HCT116 (cell line): ENCODE results near the gene PBX3. TPM values are rescaled to one million over a fixed set of nuclear protein-coding genes. Genes with fewer than 3 reads are reported as not detected.

Source experiments
- ATAC-seq: fragments of 200-7000 bp; cut with Tn5 transposase; 2 replicates; pipeline ENCODE4 v1.9.1; 2020; ENCODE audit warnings: mild to moderate bottlenecking, moderate library complexity
- BruUV-seq: library from RNA; stranded (reverse); fragments of 400-500 nt; replicated peaks from 2 replicates; lab custom pipeline; 2021; lab: Mats Ljungman, UMichigan
- CTCF ChIA-PET: fragments of 300-600 bp; sonication (Branson Sonifier 250); formaldehyde crosslinking; loops from one replicate; lab custom pipeline; 2021; ENCODE audit warnings: antibody characterized with exemption; lab: Charles Lee
- POLR2A ChIA-PET: fragments of 300-600, 350-600 bp; sonication (Branson Sonifier 250); formaldehyde crosslinking; loops from one replicate; lab custom pipeline; 2021; ENCODE audit warnings: antibody characterized with exemption; lab: Charles Lee
- RAD21 ChIA-PET, 2 experiments: fragments of 300-600 bp; sonication (Branson Sonifier 250); formaldehyde crosslinking; loops; one replicate each; lab custom pipeline; 2023; ENCODE audit warnings: low total read pairs in 2 of 2; ENCODE audit not compliant: uncharacterized antibody in 2 of 2, unreplicated experiment in 2 of 2, low non-redundant PET in 1 of 2; lab: Charles Lee
- DNase-seq: peaks from one replicate; pipeline ENCODE4 v3.0.0-alpha.2; 2010; ENCODE audit warnings: low read depth, low spot score
- H2AFZ ChIP-seq: fragments of 200-600 bp; shearing (Covaris generic), sonication (generic); 2 replicates; pipeline ENCODE4 v1.6.1; 2017; ENCODE audit warnings: low read depth, mixed run types, mixed read lengths, antibody characterized with exemption, low read length; ENCODE audit not compliant: poor library complexity, severe bottlenecking
- H3K27ac ChIP-seq: 2 replicates; pipeline ENCODE4 v1.5.1; 2012; ENCODE audit warnings: low read depth, low read length
- H3K27me3 ChIP-seq: fragments of 200-600 bp; sonication (generic); 2 replicates; pipeline ENCODE4 v1.6.1; 2016; ENCODE audit warnings: mixed run types, low read length, mixed read lengths; ENCODE audit not compliant: insufficient read depth
- H3K36me3 ChIP-seq, 2 experiments: fragments of 200-500 bp in 1 of 2; fragments of 200-600 bp in 1 of 2; sonication (Bioruptor generic) in 1 of 2; sonication (generic) in 1 of 2; 2 replicates each; pipeline versions ENCODE4 v1.5.1 to v1.6.1; 2014 to 2016; ENCODE audit warnings: low read length in 2 of 2, inconsistent platforms in 1 of 2, mixed read lengths in 1 of 2, mixed run types in 1 of 2; ENCODE audit not compliant: insufficient read depth in 2 of 2, control insufficient read depth in 1 of 2
- H3K4me1 ChIP-seq, 2 experiments: fragments of 200-600 bp in 1 of 2; sonication (generic) in 1 of 2; 2 replicates each; pipeline versions ENCODE4 v1.5.1 to v1.6.1; 2012 to 2017; ENCODE audit warnings: low read length in 2 of 2, inconsistent platforms in 1 of 2, mild to moderate bottlenecking in 1 of 2, mixed read lengths in 1 of 2, mixed run types in 1 of 2, moderate library complexity in 1 of 2; ENCODE audit not compliant: insufficient read depth in 2 of 2, control insufficient read depth in 1 of 2
- H3K4me2 ChIP-seq: fragments of 200-600 bp; sonication (generic); 2 replicates; pipeline ENCODE4 v1.6.1; 2017; ENCODE audit warnings: mixed run types, low read length, mixed read lengths
- H3K4me3 ChIP-seq, 2 experiments: fragments of 200-600 bp in 1 of 2; sonication (generic) in 1 of 2; replicated peaks in 1 of 2; 2 replicates each; pipeline ENCODE4 v1.5.1; 2011 to 2016; ENCODE audit warnings: low read length in 2 of 2, control low read depth in 1 of 2, low read depth in 1 of 2, mild to moderate bottlenecking in 1 of 2, mixed read lengths in 1 of 2, mixed run types in 1 of 2
- H3K79me2 ChIP-seq: fragments of 200-600 bp; sonication (generic); 2 replicates; pipeline ENCODE4 v1.6.1; 2017; ENCODE audit warnings: mild to moderate bottlenecking, mixed run types, low read length, moderate library complexity, mixed read lengths; ENCODE audit not compliant: insufficient read depth
- H3K9ac ChIP-seq: fragments of 200-600 bp; sonication (generic); 2 replicates; pipeline ENCODE4 v1.6.1; 2016; ENCODE audit warnings: low read length, mixed read lengths
- H3K9me2 ChIP-seq: fragments of 200-600 bp; sonication (generic), shearing (Covaris generic); 2 replicates; pipeline ENCODE4 v1.6.1; 2017; ENCODE audit warnings: mixed run types, mild to moderate bottlenecking, moderate library complexity; ENCODE audit not compliant: insufficient read depth
- H3K9me3 ChIP-seq, 2 experiments: fragments of 200-500 bp in 1 of 2; fragments of 200-600 bp in 1 of 2; sonication (Bioruptor generic) in 1 of 2; sonication (generic) in 1 of 2; 2 replicates each; pipeline ENCODE4 v1.6.1; 2014 to 2017; ENCODE audit warnings: low read length in 2 of 2, mixed read lengths in 2 of 2, inconsistent platforms in 1 of 2, low read depth in 1 of 2, mild to moderate bottlenecking in 1 of 2, mixed run types in 1 of 2, moderate library complexity in 1 of 2; ENCODE audit not compliant: control insufficient read depth in 1 of 2, insufficient read depth in 1 of 2
- H4K20me1 ChIP-seq: fragments of 200-600 bp; sonication (generic), shearing (Covaris generic); 2 replicates; pipeline ENCODE4 v1.6.1; 2017; ENCODE audit warnings: mixed run types, mild to moderate bottlenecking, moderate library complexity; ENCODE audit not compliant: insufficient read depth
- EGR1 ChIP-seq: IDR thresholded peaks from 2 replicates; pipeline ENCODE4 v1.6.1; 2012; ENCODE audit warnings: low read depth
- FOSL1 ChIP-seq: IDR thresholded peaks from 2 replicates; pipeline ENCODE4 v1.6.1; 2012; ENCODE audit warnings: low read depth
- JUND ChIP-seq: IDR thresholded peaks from 2 replicates; pipeline ENCODE4 v1.6.1; 2012
- POLR2AphosphoS5 ChIP-seq: IDR thresholded peaks from 2 replicates; pipeline ENCODE4 v1.6.1; 2011; ENCODE audit warnings: mild to moderate bottlenecking, low read depth, low read length, moderate library complexity
- RAD21 ChIP-seq: IDR thresholded peaks from 2 replicates; pipeline ENCODE4 v1.6.1; 2012; ENCODE audit warnings: low read depth, mild to moderate bottlenecking
- TCF7L2 ChIP-seq: IDR thresholded peaks from 2 replicates; pipeline ENCODE4 v1.7.0; 2011; ENCODE audit warnings: borderline replicate concordance, inconsistent platforms; ENCODE audit not compliant: insufficient read depth, insufficient read length; ENCODE audit errors: extremely low read depth
- YY1 ChIP-seq: IDR thresholded peaks from 2 replicates; pipeline ENCODE4 v1.6.1; 2011; ENCODE audit warnings: low read length, low read depth, moderate library complexity, mild to moderate bottlenecking; ENCODE audit not compliant: insufficient replicate concordance; ENCODE audit errors: extremely low read depth
- ZFX ChIP-seq: fragments of 450-650 bp; IDR thresholded peaks from 2 replicates; pipeline ENCODE4 v1.6.1; 2017
- intact Hi-C: fragments of 100-400 bp; cut with micrococcal nuclease; formaldehyde crosslinking; loops from 2 replicates; pipeline ENCODE4 v1.10.0; 2022
- total RNA-seq: library from RNA; stranded (reverse); gene quantifications from one replicate; pipeline ENCODE4 v1.2.1, GENCODE V29; 2021; ENCODE audit not compliant: unreplicated experiment
- TF ChIP-seq, protein P1 (sequence below): IDR thresholded peaks from 2 replicates; pipeline ENCODE4 v1.6.1; 2012
- TF ChIP-seq, protein P2 (sequence below): IDR thresholded peaks from 2 replicates; pipeline ENCODE4 v1.6.1; 2012

The PBX3 gene
- total RNA-seq, 1 experiment from 2014 or later: 13.5 TPM

DNA sequence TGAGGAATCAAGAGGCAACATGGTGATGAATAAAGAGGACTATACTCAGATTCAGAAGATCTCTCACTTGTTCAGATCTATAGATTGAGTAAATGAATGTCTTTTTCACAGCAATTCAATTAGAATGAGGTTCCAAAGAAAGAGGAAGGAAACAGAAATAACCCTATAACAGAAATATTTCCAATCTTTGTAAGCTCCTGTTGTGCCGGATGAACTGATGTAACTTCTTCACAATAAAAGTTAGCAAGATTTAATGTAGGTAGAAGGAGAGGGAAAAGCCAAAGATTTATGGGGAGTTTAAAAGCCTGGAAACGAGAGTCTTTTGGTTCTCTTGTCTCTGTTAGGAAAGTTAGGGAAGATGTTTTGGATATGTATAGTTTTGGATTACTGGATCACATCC is 92.1 kb downstream of the PBX3 start:
- H4K20me1 ChIP-seq: no peaks in the 10 kb centered on the region
- H3K27me3 ChIP-seq: no peaks in the 10 kb centered on the region
- H3K4me2 ChIP-seq: no peak overlapping the region
- ChIA-PET RAD21 (no interaction called here), POLR2A (no interaction called here), CTCF (no interaction called here)
- ATAC-seq (no peak), DNase-seq (no peak)
- no peak overlapping the region for H3K27ac ChIP-seq
- no peaks in the 10 kb centered on the region for H3K79me2 ChIP-seq
- H3K36me3 ChIP-seq: no peaks in the 10 kb centered on the region
- H3K4me1 ChIP-seq: no peaks in the 10 kb centered on the region
- intact Hi-C loops: no loop called here
- no peak for TF ChIP-seq TCF7L2
- TF ChIP-seq FOSL1: no peak
- TF ChIP-seq POLR2AphosphoS5: no peak
- TF ChIP-seq, protein P1, sequence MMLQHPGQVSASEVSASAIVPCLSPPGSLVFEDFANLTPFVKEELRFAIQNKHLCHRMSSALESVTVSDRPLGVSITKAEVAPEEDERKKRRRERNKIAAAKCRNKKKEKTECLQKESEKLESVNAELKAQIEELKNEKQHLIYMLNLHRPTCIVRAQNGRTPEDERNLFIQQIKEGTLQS: no peak
- TF ChIP-seq JUND: no peak
- TF ChIP-seq RAD21: no peak
- no peak for TF ChIP-seq ZFX
- no peak for TF ChIP-seq EGR1
- no peak for TF ChIP-seq YY1
- H2AFZ ChIP-seq: no peak overlapping the region
- H3K4me3 ChIP-seq: no peak overlapping the region
- no peak overlapping the region for H3K9ac ChIP-seq
- no peaks in the 10 kb centered on the region for H3K9me3 ChIP-seq
- no peaks in the 10 kb centered on the region for H3K9me2 ChIP-seq
- BruUV-seq: no TSS peak

DNA sequence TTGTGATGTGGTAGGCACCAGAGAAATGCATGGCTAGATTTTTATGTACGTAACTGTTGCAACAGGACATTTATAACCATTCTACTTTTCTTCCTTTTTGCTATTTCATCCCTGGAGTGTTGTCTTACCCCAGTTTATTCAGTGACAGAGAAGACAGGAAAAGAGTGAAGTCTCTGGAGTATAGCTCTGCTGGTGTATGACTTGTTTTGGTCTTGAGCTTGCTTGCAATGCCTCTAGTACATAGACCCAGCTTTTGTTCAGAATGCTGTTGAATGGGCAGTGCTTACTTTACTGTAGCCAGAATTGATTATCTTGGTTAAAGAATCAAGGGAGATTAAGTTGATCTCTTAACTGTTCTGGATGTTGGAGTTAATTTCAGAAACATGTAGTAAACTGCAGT is 94.3 kb downstream of the PBX3 start:
- H2AFZ ChIP-seq: no peak overlapping the region
- H3K9me3 ChIP-seq: no peaks in the 10 kb centered on the region
- no peak for ATAC-seq
- H3K36me3 ChIP-seq: no peaks in the 10 kb centered on the region
- DNase-seq: no peak
- no peak overlapping the region for H3K9ac ChIP-seq
- H3K4me2 ChIP-seq: no peak overlapping the region
- no TSS peak for BruUV-seq
- ChIA-PET POLR2A (no interaction called here), RAD21 (no interaction called here), CTCF (no interaction called here)
- intact Hi-C loops: no loop called here
- TF ChIP-seq, protein P2, sequence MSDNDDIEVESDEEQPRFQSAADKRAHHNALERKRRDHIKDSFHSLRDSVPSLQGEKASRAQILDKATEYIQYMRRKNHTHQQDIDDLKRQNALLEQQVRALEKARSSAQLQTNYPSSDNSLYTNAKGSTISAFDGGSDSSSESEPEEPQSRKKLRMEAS: no peak
- H4K20me1 ChIP-seq: no peaks in the 10 kb centered on the region
- H3K27ac ChIP-seq: no peak overlapping the region
- no peaks in the 10 kb centered on the region for H3K4me1 ChIP-seq
- H3K9me2 ChIP-seq: no peaks in the 10 kb centered on the region
- H3K4me3 ChIP-seq: no peak overlapping the region
- H3K79me2 ChIP-seq: no peaks in the 10 kb centered on the region
- H3K27me3 ChIP-seq: no peaks in the 10 kb centered on the region
